GM12874 (cell line): ENCODE measurements around the gene LCP2.

Source experiments
- CTCF ChIP-seq: IDR thresholded peaks from 2 replicates; pipeline ENCODE4 v1.5.1; 2011; ENCODE audit warnings: low read depth, mild to moderate bottlenecking, control low read depth, low read length, moderate library complexity; ENCODE audit not compliant: insufficient read depth

The LCP2 gene

GRCh38 chr5:170201311-170201710 lies 96.3 kb downstream of the LCP2 start:
- no peak for TF ChIP-seq CTCF

- no peak for TF ChIP-seq CTCF
Observed at GRCh38 chr5:170200876-170201275, 96.7 kb downstream of the LCP2 start.
